Amniotic stem cell (primary cell): Measurements from ENCODE around the gene WFDC11.
"Not testable (repeated sequence)": the region's sequence is repeated elsewhere in the genome, so short reads cannot be mapped to it uniquely, and the experiment has no call there.

Experiments used
- DNase-seq: peaks from one replicate; lab custom pipeline; 2025; lab: John Stamatoyannopoulos, UW

Gene WFDC11

DNA sequence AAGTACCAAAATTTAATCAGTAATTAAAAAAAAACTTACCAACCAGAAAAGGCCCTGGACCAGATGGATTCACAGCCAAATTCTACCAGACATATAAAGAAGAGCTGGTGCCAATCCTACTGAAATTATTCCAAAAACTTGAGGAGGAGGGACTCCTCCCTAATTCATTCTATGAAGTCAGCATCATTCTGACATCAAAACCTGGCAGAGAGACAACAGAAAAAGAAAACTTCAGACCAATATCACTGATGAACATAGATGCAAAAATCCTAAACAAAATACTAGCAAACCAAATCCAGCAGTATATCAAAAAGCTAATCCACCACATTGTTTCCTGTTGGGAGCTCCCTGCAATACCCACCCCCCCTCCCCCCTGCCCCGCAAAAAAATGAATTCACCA is at the start of gene WFDC11:
Gene WFDC11 (minus strand): TSS at position 101 of the 400 bp plus-strand sequence. CDS start 19,639 bp downstream, outside the sequence.
- no peak for DNase-seq

DNA sequence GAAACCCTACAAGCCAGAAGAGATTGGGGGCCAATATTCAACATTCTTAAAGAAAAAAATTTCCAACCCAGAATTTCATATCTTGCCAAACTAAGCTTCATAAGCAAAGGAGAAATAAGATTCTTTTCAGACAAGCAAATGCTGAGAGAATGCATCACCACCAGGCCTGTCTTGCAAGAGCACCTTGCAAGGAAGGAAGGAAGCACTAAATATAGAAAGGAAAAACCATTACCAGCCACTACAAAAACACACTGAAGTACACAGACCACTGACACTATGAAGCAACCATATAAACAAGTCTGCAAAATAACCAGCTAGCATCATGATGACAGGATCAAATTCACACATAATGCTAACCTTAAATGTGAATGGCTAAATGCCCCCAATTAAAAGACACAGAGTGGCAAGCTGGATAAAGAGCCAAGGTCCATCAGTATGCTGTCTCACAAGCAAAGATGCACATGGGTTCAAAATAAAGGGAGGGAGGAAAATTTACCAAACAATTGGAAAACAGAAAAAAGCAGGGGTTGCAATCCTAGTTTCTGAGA is 46.2 kb upstream of the WFDC11 start:
- DNase-seq = not testable (repeated sequence)

DNA sequence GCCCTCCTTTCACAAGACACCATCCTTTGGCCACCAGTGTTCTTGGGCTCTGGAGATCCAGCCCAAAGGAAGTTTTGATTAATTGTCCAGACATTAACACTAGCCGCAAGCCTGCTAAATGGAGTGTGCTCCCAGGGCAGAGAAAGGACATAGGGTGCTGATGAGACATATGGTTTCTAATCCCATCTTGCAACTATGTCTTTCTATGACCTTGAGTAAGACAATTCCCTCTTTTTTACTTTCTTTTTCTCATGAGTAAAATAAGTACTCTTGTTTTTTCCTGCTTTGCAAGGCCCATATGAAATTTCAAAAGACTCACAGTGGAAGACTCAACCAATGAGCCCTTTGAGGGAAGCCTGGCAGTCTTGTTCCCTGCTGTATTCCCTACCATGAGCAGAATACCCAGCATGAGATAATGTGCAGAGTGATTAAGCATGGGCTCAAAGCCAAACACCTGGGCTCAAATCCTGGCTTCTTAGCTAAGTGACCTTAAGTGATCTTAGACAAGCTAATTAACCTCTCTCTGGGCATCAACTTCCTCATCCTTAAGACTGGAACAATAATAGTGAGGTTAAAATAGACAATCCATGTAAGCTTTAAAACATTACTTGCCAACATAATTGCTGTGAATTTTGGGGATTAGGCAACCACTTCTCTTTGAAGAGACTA is 35.1 kb upstream of the WFDC11 start, which contains the start of gene WFDC10B:
Gene WFDC10B (minus strand): TSS at position 51 of the 669 bp plus-strand sequence. CDS start 19,027 bp downstream, outside the sequence.
- DNase-seq = no peak

DNA sequence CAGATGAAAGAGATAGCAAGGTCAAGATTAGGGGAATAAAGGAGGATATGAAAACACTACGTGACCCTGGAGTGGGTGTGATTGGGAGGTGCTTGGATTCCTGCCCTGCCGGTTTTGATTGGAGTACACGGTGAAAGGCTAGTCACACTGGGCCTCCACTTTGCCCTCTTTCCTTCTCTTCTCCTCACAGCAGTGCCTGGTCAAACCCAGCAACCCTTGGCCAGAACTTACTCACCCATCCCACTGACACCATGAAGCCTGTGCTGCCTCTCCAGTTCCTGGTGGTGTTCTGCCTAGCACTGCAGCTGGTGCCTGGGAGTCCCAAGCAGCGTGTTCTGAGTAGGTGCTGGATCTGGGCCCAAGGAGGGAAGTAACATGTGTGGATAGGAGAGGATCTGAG is 31.8 kb upstream of the WFDC11 start, which contains the start of gene WFDC13:
Gene WFDC13 (plus strand): TSS at position 166 of the 400 bp plus-strand sequence. CDS start 86 bp downstream, at position 252.
- DNase-seq = no peak

DNA sequence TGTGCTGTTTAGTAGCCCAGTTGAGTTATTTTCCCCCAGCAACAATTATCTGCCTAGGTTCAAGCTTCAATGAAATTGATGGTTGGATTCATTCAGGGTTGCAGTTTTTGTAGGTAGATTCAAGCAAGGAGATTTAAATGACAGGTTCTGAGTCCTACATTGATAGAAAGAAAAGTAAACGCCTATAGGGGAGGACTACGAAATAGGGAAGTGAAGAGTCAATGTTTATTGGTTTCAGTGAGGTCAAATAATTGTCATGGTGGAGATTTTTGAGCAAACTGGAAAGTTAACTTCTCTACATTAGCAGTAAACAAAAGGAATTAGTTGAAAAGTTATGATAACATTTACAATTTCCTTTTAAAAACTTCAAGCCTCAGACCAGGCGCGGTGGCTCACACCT is 31.1 kb upstream of the WFDC11 start:
- DNase-seq = no peak

DNA sequence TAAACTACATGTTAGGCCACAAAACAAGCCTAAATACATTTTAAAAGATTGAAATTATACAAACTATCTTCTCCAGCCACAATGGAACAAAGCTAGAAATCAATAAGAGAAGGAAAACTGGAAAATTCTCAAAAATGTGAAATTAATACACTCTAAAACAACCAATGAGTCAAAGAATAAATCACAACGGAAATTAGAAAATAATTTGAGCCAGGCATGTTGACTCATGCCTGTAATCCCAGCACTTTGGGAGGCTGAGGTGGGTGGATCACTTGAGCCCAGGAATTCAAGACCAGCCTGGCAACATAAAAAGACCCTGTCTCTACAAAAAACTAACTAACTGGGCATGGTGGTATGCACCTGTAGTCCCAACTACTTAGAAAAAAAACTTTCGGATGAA is 25.5 kb upstream of the WFDC11 start:
- DNase-seq = no peak

DNA sequence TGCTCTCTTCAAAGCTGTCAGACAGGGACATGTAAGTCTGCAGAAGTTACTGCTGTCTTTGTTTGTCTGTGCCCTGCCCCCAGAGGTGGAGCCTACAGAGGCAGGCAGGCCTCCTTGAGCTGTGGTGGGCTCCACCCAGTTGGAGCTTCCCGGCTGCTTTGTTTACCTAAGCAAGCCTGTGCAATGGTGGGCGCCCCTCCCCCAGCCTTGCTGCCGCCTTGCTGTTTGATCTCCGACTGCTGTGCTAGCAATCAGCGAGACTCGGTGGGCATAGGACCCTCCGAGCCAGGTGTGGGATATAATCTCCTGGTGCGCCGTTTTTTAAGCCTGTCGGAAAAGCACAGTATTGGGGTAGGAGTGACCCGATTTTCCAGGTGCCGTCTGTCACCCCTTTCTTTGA is 23.3 kb upstream of the WFDC11 start:
- not testable (repeated sequence) for DNase-seq

DNA sequence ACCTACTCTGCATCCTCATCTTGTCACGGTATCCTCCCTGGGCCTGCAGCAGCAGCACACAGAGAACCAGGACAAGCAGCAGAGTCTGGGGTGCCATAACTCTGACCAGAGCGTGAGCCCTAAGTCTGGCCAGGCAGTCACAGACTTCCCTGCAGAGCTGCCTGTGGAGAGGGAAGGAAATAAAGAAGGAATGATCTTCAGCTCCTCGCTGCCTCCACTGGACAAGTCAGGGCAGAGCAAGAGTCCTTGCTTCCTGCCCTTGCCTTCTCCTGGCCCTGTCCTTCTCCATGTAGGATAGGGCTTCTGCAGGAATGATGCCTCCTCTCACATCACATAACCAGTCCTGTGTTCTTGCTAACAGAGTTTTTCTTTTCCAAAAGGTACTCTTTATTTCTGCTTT is 15.9 kb upstream of the WFDC11 start:
- no peak for DNase-seq

DNA sequence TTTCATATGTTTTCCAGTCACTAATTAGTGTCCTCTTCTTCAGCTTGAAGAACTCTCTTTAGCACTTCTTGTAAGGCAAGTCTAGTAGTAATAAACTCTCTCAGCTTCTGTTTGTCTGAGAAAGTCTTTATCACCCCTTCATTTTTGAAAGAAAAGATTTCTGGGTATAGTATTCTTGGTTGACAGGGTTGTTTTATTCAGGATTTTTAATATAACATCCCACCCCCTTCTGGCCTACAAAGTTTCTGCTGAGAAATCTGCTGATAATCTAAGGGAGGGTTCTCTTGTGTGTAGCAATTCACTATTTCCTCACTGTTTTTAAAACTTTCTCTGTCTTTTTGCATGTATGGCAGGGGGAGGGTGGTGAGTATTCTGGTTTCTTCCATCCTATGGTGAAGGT is 9.6 kb upstream of the WFDC11 start:
- DNase-seq = no peak

DNA sequence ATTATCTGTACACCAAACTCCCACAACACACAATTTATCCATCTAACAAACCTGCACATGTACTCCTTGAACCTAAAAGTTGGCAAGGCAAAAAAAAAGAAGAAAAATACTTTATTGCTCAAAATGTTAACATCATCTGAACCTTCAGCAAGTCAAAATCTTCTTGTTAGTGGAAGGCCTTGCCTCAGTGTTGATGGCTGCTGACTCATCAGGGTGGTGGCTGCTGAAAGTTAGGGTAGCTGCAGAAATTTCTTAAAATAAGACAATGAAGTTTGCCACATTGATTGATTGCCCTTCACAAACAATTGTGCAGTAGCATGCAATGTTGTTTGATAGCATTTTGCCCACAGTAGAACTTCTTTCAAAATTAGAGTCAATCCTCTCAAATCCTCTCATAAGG is 2.7 kb upstream of the WFDC11 start:
- DNase-seq = no peak

DNA sequence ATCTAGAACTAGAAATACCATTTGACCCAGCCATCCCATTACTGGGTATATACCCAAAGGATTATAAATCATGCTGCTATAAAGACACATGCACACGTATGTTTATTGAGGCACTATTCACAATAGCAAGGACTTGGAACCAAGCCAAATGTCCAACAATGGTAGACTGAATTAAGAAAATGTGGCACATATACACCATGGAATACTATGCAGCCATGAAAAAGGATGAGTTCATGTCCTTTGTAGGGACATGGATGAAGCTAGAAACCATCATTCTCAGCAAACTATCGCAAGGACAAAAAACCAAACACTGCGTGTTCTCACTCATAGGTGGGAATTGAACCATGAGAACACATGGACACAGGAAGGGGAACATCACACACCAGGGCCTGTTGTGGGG is 13.0 kb downstream of the WFDC11 start:
- DNase-seq = not testable (repeated sequence)

DNA sequence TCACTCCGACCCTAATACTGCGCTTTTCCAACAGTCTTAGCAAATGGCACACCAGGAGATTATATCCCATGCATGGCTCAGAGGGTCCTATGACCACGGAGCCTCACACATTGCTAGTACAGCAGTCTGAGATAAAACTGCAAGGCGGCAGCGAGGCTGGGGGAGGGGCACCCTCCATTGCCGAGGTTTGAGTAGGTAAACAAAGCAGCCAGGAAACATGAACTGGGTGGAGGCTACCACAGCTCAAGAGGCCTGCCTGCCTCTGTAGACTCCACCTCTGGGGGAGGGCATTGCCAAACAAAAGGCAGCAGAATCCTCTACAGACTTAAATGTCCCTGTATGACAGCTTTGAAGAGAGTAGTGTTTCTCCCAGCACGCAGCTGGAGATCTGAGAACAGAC is 18.3 kb downstream of the WFDC11 start:
- not testable (repeated sequence) for DNase-seq

DNA sequence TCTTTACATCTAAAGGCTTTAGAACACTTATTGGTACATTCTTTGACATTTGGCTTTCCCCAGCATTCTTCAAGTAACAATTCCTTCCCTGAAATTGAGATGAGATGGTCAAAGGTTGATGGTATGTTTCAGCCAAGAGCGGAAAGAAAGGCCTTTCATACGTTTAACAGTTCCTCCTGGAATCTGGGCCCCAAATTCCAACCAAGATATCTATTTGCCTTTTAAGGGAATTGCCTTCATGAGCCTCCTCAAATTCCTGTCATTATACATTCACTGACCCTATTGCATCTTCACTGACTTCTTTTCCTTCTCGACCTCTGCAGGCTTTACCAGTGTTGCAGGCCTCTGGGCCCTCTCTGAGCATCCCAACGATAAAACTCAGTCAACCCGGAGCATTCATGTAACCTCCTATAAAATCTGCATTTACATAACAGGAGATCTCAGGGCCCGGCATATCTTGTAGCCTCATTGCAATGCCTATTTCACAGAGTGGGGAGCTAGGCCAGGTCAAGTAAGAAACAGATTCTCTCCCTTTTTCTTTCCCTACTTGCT is 20.7 kb downstream of the WFDC11 start:
- no peak for DNase-seq

DNA sequence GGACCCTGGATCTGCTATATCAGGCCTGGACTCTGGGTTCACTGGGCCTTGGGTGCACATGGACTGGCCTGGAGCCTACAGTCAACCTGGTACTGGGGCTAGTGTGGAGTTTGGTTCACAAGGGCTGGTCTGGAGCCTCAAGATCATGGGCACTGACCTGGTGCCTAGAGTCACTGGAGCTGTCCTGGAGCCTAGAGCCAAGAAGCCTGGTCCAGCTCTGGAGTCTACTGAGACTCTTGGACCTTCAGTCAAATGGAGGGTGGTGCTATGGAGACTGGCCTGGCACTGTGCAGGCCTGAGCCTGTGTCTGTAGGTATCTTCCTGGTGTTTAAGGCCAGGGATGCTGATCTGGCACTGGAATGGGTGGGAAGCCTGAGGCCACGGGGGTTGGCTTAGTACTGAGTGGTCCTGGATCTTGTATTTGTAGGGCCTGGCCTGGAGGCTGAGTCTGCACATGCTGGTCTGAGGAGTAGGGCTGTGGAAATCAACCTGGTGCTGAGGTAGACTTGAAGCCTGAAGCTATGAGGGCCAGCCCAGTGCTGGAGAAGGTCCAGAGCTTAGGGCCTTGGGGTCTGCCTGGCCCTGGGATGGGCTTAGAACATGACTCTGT is 22.5 kb downstream of the WFDC11 start:
- DNase-seq = no peak

DNA sequence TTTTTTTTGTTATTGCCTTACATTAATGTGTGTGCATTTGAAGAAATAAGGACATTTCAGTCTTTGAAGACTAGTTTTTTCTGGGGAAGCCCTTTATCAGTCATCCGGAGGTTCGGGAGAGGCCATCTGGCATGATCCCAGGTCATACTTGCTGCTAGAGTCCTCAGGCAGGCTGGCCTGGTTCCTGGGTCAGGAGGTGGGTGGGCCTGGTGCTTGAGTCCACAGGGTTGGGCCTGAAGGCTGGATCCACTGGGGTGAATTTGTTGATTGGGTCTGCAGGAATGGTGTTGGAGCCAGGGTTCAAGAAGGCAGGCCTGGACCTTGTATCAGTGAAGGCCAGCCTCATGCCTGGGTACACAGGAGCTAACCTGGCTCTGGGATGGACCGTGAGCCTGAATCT is 23.2 kb downstream of the WFDC11 start:
- DNase-seq = no peak

DNA sequence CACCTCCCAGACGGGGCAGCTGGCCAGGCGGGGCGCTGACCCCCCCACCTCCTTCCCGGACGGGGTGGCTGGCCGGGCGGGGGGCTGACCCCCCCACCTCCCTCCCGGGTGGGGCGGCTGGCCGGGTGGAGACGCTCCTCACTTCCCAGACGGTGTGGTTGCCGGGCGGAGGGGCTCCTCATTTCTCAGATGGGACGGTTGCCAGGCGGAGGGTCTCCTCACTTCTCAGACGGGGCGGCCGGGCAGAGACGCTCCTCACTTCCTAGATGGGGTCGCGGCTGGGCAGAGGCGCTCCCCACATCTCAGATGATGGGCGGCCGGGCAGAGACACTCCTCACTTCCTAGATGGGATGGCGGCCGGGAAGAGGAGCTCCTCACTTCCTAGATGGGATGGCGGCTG is 24.2 kb downstream of the WFDC11 start:
- DNase-seq = not testable (repeated sequence)

DNA sequence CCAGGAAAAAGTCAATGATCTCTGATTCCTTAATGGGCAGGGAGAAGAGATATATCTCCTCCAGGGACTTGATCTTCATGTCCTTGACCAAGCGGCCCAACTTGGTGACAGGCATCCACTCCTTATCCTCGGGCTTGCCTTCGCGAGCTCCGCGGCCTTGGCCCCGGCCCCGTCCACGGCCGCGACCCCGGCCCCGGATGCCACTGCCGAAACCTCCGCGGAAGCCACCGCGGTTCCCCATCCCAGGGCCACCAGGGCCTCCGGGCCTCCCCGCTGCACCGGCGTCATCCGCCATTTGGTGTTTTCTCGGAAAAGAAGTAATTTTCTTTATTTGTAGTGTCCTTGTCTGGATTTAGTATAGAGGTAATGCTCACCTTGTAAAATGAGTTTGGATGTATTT is 29.0 kb downstream of the WFDC11 start:
- not testable (repeated sequence) for DNase-seq

DNA sequence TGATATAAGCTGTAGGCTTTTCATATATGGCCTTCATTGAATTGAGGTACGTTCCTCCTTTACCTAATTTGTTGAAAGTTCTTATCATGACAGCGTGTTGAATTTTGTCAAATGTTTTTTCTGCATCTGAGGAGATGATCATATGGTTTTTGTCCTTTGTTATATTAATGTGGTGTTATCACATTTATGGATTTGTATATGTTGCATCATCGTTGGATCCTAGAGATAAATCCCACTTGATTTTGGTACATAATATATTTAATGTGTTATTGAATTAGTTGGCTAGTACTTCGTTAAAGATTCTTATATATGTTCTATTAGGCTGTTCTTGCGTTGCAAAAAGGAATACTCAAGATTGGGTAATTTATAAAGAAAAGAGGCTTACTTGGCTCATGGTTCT is 30.4 kb downstream of the WFDC11 start:
- DNase-seq = no peak

DNA sequence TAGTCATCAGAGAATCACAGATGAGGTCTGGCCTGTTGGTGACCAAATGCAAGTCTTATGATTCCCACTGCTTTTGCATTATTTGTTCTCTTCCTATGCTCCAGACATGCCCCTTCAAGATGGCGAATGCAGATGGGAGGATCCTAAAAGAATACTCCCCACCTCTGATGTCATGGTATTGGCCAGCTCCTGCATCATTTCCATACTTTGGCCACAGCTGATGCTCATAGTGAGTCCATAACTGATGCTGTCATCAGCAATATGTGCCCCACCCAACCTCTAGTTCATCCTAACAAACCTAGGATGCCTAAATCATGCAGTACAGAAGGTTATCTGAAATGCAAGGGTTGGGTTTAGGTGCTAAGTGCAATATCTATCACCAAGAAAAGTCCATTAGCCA is 33.5 kb downstream of the WFDC11 start:
- no peak for DNase-seq

DNA sequence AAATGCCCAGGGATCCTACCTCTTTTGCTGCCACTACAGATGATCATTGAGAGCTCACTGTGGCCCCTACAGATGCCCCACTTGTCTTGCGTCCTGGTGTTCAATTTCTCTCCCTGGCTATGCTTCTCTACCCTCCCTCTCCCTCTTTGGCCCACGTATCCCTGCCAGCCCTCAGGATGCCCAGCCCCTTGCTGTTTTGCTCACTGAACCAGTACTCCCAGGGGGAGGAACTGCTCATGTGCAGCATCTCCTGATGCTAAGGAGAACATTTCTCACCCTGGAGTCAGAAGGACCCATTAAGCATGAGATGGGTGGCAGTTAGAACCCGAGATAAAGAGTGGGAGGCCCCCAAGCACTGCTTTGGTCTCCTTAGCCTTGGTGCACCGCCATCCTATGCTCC is 38.9 kb downstream of the WFDC11 start, which contains the start of gene WFDC9:
Gene WFDC9 (minus strand): TSS at position 101 of the 400 bp plus-strand sequence. CDS start 21,103 bp downstream, outside the sequence.
- no peak for DNase-seq

DNA sequence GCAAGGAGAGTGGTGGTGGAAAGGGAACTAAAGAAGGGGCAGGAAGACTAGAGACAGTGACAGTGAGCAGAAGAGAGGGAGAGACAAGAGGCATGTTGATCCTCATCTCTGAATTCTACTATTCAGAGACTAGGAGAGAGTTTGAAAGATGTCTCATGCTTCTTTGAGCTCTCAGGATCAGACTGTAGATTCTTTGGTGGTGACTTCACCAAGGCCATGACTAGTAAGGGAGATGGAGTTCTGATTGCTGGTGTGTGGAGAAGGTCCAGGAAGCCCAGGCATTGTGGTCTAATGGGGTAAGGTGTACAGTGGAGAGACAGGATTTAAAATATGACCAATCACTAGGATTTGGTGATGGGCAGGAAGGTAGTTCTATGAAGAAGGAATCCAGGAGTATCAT is 39.7 kb downstream of the WFDC11 start:
- no peak for DNase-seq

DNA sequence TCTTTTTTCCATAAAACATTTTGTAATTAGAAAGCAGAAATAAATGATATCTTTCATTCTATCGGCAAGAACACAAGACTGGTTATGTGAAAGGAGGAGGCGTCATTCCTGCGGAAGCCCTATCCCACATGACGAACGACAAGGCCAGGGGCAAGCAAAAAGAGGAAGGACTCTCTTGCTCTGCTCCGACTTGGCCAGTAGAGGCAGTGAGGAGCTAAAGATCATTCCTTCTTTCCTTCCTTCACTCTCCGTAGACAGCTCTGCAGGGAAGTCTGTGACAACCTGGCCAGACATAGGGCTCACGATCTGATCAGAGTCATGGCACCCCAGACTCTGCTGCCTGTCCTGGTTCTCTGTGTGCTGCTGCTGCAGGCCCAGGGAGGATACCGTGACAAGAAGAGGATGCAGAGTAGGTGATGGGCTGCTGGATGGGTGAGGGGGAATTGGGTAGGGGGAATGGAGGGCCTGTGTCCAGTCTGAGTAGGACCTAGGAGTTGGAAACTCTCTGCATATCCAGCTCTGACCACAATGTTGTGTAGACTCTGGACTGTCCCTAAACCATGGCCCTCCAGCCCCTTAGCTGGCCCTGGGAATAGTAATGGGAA is 40.4 kb downstream of the WFDC11 start, which contains the start of gene WFDC10A:
Gene WFDC10A (plus strand): TSS at position 244 of the 605 bp plus-strand sequence. CDS start 75 bp downstream, at position 319.
- DNase-seq = no peak
